Non-pigmented ciliary epithelial cell (primary cell): Measurements from ENCODE around the gene TMEM87B.
"Not testable (repeated sequence)": the region's sequence is repeated elsewhere in the genome, so short reads cannot be mapped to it uniquely, and the experiment has no call there.

Experiments used
- DNase-seq: peaks from one replicate; pipeline ENCODE4 v3.0.0-alpha.2; 2010; ENCODE audit warnings: low read depth

The TMEM87B gene

DNA sequence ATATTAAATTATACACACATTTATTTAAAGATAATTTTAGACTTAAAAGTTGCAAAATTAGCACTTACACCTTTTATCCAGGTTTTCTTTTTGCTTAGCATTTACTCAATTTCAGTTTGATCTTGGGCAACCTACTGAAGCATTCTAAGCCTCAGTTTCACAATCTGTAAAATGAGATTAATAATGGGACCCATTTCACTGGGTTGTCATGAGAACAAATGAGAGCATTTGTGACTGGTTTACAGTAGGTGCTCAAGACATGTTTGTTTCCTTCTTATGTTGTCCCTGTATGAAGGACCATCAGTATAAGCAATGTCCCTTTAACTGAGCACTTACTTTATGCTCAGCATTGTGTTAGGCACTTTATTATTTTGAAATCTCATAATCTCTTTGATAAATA is 78.3 kb downstream of the TMEM87B start:
- DNase-seq, result no peak

DNA sequence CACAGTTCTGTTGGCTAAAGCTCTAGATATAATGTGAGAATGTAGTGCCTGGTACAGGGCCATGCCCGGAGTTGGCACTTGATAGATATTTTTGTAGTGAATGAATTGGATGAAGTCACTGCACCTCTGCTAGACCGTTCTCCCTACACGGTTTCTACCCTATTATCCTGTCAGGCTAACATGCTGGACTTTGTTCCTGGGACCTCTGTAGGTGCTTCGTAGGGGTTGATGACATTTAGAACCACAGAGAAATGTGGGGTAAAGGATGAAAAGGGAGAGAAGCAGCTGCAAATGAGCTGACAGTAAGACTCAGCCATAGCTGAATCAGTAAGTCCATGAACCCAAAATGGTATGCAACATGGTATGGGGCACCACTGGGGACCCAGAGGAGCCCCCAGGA is 79.1 kb downstream of the TMEM87B start:
- DNase-seq, result no peak

DNA sequence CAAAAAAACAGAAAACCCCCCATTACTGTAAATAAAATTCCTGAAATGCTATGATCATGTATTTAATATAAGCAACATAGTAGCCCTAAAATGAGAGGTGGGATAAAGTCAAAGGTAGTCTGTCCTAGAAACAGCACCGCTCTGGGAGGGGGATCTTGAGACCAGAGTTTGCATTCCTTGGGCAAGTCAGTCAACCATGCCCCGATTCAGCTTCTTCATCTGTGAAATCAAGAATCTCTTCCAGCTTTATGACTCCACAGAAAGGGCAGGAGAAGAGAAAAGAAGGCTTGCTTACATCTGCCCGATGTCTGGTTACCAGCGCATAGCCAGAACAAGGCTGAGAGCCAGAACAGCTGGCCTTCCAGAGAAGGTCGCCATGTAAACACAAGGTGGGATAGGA is 81.0 kb downstream of the TMEM87B start:
- DNase-seq, result no peak

- no peak for DNase-seq
Measured at GRCh38 chr2:112137516-112138158, 82.6 kb downstream of the TMEM87B start.

GRCh38 chr2:112138159-112139032 is 83.3 kb downstream of the TMEM87B start, which contains the start of gene FBLN7:
Gene FBLN7 (plus strand): TSS chr2:112138385. CDS start chr2:112138656, 271 bp downstream.
- no peak for DNase-seq

- not testable (repeated sequence) for DNase-seq
Measured at GRCh38 chr2:112139033-112139614, 84.1 kb downstream of the TMEM87B start.

GRCh38 chr2:112139661-112140204 is 84.7 kb downstream of the TMEM87B start:
- not testable (repeated sequence) for DNase-seq

DNA sequence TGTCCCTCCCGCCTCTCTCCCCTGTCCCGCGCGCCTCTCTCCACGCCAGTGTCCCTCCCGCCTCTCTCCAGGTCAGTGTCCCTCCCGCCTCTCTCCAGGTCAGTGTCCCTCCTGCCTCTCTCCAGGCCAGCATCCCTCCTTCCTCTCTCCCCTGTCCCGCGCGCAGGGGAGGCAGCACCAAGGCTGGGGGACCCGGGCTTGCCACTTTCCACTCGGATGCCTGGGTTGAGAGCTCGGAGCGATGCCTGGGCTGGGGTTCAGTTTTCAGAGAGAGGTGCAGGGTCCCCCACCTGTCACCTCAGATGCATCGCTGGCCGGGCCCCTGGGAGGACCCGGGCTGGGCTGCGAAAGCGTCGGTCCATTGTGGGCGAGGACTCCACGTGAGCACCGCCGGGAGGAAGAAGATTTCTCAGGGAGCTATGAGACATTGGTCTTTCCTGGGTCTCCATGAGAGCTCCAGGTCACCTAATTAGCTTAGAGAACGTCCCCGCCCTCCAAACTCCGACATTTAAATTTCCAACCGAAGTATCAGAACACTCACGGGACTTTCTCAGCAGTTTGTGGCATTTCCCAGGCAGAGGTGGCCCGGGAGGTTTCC is 85.2 kb downstream of the TMEM87B start:
- no peak for DNase-seq

- no peak for DNase-seq
Measured at GRCh38 chr2:112140899-112141625, 86.0 kb downstream of the TMEM87B start.

- DNase-seq, result no peak
Measured at GRCh38 chr2:112141626-112142007, 86.5 kb downstream of the TMEM87B start.

- DNase-seq, result no peak
Measured at GRCh38 chr2:112142525-112143078, 87.5 kb downstream of the TMEM87B start.

DNA sequence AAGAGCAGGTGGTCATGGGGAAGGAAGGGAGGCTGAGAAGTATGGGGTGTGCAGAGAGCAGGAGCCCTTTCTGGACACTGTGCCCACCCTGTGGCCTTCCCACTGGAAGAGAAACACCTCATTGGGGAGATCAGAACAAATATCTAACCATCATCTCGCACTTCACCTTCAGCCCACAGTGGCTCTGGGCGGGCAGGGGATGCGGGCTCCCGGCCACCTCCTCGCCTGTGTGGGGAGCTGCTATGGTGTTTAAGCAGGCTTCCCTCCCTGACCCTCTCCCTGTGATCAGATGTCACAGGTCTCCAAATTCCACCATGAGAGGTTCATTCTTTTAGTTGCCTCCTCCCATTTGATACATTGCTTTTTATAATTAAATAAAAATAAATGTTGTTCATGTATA is 88.1 kb downstream of the TMEM87B start:
- no peak for DNase-seq

GRCh38 chr2:112144966-112145365 is 89.9 kb downstream of the TMEM87B start:
- DNase-seq, result no peak

DNA sequence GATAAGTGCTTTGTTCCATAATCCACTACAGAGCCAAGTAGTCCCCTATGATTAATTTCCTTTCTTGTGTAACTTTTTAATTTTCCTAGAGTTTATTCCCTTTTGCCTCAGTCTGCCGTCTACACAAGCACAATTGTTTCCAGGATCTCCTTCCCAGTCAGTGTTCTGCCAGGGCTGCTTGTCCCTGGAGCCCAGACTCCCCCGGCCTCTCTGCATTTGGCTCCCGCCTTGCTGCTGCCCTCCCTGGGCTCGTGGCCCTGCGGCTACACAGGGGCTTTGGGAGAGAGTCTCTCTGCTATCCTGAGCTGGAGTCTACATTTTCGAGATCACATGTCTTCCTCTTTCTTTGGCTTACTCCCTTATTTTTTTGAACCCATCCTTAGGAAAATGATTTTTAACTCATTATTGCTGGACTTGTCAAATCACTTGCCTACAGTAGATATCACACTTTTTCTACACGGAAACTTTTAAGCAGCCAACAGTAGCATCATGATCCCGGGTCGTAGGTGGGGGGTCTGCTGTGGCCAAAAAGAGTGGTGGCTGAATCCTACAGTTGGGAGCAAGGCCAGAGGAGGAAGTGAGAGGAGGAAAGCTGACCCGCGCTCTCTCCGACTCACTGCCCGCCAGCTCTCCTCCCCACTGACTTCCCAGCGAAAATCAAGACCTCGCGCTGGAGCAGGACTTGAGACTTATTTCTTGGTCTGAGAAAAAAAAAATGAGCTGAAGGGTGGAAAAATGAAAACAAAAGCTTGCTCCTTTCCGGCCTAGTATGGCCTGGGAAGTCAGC is 92.5 kb downstream of the TMEM87B start:
- no peak for DNase-seq

DNA sequence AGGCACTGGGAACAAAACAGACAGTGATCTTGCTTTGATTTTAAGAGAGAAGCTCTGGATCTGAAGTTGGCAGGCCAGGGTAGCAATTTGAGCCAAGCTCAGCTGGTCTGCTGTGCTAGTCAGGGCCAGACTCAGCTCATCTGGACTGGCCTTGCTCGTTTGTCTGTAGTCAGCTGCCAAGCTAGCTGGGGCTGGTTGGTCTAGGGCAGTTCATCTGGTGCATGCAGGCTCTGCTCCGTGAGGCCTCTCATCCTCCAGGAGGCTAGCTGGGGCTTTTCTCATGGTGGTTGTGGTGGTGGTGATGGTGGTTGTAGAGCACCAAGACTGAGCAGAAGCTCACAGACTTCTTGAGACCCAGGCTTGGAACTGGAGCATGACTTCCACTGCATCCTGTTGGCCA is 93.4 kb downstream of the TMEM87B start:
- DNase-seq, result no peak

DNA sequence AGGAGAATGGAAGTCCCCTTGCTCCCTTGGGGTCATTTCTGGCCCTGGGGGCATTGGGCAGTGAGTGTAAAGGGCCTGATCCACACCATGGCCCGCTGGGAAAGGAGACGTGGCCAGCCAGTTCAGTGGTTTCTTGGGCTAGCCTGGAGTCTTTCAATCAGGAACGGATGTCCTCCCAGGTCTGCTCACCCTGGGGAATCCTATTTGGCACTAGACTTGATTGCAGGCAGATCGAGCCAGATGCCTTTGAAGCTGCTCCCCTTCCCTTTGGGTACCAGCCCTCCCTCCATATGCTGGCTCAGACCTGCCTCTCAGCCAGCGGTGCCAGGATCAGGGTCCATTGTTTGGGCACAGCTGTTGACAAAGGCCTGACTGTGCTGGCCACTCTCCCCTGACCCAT is 94.1 kb downstream of the TMEM87B start:
- DNase-seq, result no peak

DNA sequence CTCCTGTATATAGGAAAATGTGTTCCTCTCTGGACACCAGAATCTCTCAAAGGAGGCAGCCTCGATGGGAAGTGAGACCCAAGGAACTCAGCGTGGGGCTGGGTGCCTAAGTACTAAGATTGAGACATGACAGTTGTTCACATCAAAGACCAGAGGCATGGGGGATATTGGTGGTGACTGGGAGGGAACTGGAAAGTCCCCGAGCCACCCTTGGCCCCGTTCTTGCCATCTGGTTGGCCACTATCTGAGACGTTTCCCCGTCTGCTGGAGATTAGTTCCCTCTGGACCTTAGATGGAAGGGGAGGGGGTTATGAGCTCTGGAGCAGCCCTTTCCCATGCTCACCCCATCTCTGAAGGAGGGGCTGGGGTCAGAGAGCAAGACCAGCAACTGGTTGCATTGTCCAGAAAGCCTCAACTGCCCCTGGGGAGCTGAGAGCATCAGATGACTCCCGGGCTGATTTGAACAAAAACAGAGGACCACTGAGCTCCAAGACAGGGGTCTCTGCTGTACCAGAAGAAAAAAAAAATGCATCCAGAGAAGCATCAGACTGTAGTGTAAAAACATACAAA is 94.9 kb downstream of the TMEM87B start:
- DNase-seq, result no peak

DNA sequence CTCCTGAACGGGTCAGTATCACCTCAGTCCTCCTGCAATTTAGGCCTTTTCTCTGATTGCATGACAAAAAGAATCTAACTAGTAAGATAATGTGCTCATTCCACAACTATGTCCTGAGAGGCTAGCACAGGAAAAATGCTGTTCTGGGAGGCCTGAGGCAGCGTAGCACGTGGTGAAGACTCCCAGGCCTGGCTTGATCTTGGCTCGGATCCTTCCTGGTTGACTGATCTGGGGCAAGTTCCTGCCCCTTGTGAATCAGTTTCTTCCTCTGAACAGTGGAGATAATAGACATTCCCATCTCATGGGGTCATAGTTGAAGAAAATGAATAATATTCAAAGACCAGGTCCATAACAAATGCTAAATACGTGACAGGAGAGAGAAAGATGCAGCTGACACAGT is 95.4 kb downstream of the TMEM87B start:
- peak; percentile 88 for DNase-seq

- no peak for DNase-seq
Measured at GRCh38 chr2:112150851-112151250, 95.8 kb downstream of the TMEM87B start.

GRCh38 chr2:112151271-112151670 is 96.2 kb downstream of the TMEM87B start:
- DNase-seq, result no peak
